OCI-LY7 (cell line): ENCODE results near the gene STK26. TPM values are rescaled to one million over a fixed set of nuclear protein-coding genes. Genes with fewer than 3 reads are reported as not detected.

Experiments used
- BruUV-seq: library from RNA; stranded (reverse); fragments of 400-500 nt; replicated peaks from 2 replicates; lab custom pipeline; 2021; lab: Mats Ljungman, UMichigan
- CTCF ChIA-PET: fragments of 300-600 bp; sonication (Branson Sonifier 250); formaldehyde crosslinking; loops from one replicate; lab custom pipeline; 2022; ENCODE audit warnings: antibody characterized with exemption; ENCODE audit not compliant: unreplicated experiment; lab: Charles Lee
- POLR2A ChIA-PET: fragments of 300-600 bp; sonication (Branson Sonifier 250); formaldehyde crosslinking; loops from one replicate; lab custom pipeline; 2022; ENCODE audit warnings: antibody characterized with exemption; lab: Charles Lee
- DNase-seq: peaks from one replicate; pipeline ENCODE4 v3.0.0-alpha.2; 2015; ENCODE audit warnings: low spot score
- H2AFZ ChIP-seq: fragments of 200-600 bp; sonication (generic), shearing (Covaris generic); 2 replicates; pipeline ENCODE4 v1.6.1; 2014; ENCODE audit warnings: mild to moderate bottlenecking, antibody characterized with exemption, low read length, moderate library complexity
- H3K27ac ChIP-seq: fragments of 200-600 bp; sonication (generic); 2 replicates; pipeline ENCODE4 v1.5.1; 2014; ENCODE audit warnings: mixed run types, low read depth, mild to moderate bottlenecking, moderate library complexity, low read length, inconsistent platforms; ENCODE audit not compliant: poor library complexity, severe bottlenecking
- H3K36me3 ChIP-seq: fragments of 200-600 bp; sonication (generic); 2 replicates; pipeline ENCODE4 v1.6.1; 2014; ENCODE audit warnings: mild to moderate bottlenecking, antibody characterized with exemption, low read length, moderate library complexity, mixed read lengths; ENCODE audit not compliant: insufficient read depth
- H3K4me1 ChIP-seq: fragments of 200-600 bp; sonication (generic); 2 replicates; pipeline ENCODE4 v1.5.1; 2014; ENCODE audit warnings: mild to moderate bottlenecking, low read length; ENCODE audit not compliant: insufficient read depth, poor library complexity, severe bottlenecking
- H3K4me2 ChIP-seq: fragments of 200-600 bp; sonication (generic); 2 replicates; pipeline ENCODE4 v1.6.1; 2014; ENCODE audit warnings: mild to moderate bottlenecking, low read length
- H3K4me3 ChIP-seq: fragments of 200-600 bp; sonication (generic); 2 replicates; pipeline ENCODE4 v1.5.1; 2014; ENCODE audit warnings: mild to moderate bottlenecking, low read depth, low read length; ENCODE audit not compliant: poor library complexity, severe bottlenecking
- H3K79me2 ChIP-seq: fragments of 200-600 bp; sonication (generic); 2 replicates; pipeline ENCODE4 v1.6.1; 2016; ENCODE audit warnings: low read depth, mild to moderate bottlenecking, low read length, moderate library complexity, mixed read lengths; ENCODE audit not compliant: insufficient read depth
- H3K9me2 ChIP-seq: fragments of 200-600 bp; sonication (generic); 2 replicates; pipeline ENCODE4 v1.6.1; 2016; ENCODE audit warnings: mild to moderate bottlenecking, low read length, mixed read lengths; ENCODE audit not compliant: insufficient read depth
- H3K9me3 ChIP-seq: fragments of 200-600 bp; sonication (generic); 2 replicates; pipeline ENCODE4 v1.6.1; 2014; ENCODE audit warnings: mild to moderate bottlenecking, mixed run types, low read length, mixed read lengths
- H4K20me1 ChIP-seq: fragments of 200-600 bp; sonication (generic); 2 replicates; pipeline ENCODE4 v1.6.1; 2014; ENCODE audit warnings: mild to moderate bottlenecking, antibody characterized with exemption, low read length, moderate library complexity, mixed read lengths; ENCODE audit not compliant: insufficient read depth
- CTCF ChIP-seq: fragments of 200-600 bp; sonication (generic); conservative IDR thresholded peaks from 2 replicates; pipeline ENCODE4 v1.5.1; 2014; ENCODE audit warnings: mild to moderate bottlenecking, antibody characterized with exemption, low read length, moderate library complexity, mixed read lengths
- EZH2phosphoT487 ChIP-seq: fragments of 200-600 bp; sonication (generic); IDR thresholded peaks from 2 replicates; pipeline ENCODE4 v1.6.1; 2018; ENCODE audit warnings: low read depth, borderline replicate concordance, mild to moderate bottlenecking, mixed run types, antibody characterized with exemption, low read length, moderate library complexity, mixed read lengths
- intact Hi-C: fragments of 100-400 bp; cut with micrococcal nuclease; formaldehyde crosslinking; loops from one replicate; pipeline ENCODE4 v1.10.0; 2022; ENCODE audit not compliant: unreplicated experiment
- total RNA-seq, 2 experiments: library from RNA; depleted of rRNA in 1 of 2; stranded (reverse); fragments of >200 nt in 1 of 2; shearing (Covaris generic) in 1 of 2; gene quantifications; 2 replicates each; pipeline ENCODE4 v1.2.3, GENCODE V29; 2014 to 2022

Gene STK26
- total RNA-seq, 2 experiments from 2014 or later = 28.6 to 28.8 TPM

GRCh38 chrX:132115792-132116191, 92.7 kb downstream of the STK26 start:
- intact Hi-C loops = no loop called here
- no TSS peak for BruUV-seq
- Histone ChIP-seq H3K9me3 (no peaks in the 10 kb centered on the region), H3K27ac (no peak overlapping the region), H3K79me2 (no peaks in the 10 kb centered on the region), H4K20me1 (no peaks in the 10 kb centered on the region), H3K4me3 (no peak overlapping the region), H3K4me1 (no peaks in the 10 kb centered on the region), H3K9me2 (no peaks in the 10 kb centered on the region), H3K36me3 (no peaks in the 10 kb centered on the region), H2AFZ (no peak overlapping the region), H3K4me2 (no peak overlapping the region)
- POLR2A ChIA-PET = no interaction called here
- CTCF ChIA-PET = no interaction called here
- DNase-seq = no peak
- TF ChIP-seq EZH2phosphoT487 (no peak), CTCF (no peak)

- ChIA-PET CTCF (no interaction called here), POLR2A (no interaction called here)
- intact Hi-C loops = no loop called here
- Histone ChIP-seq H2AFZ (no peak overlapping the region), H3K79me2 (no peaks in the 10 kb centered on the region), H4K20me1 (no peaks in the 10 kb centered on the region), H3K9me3 (no peaks in the 10 kb centered on the region), H3K4me3 (no peak overlapping the region), H3K36me3 (no peaks in the 10 kb centered on the region), H3K4me1 (no peaks in the 10 kb centered on the region), H3K9me2 (no peaks in the 10 kb centered on the region), H3K4me2 (no peak overlapping the region), H3K27ac (no peak overlapping the region)
- DNase-seq = no peak
- no TSS peak for BruUV-seq
- TF ChIP-seq EZH2phosphoT487 (no peak), CTCF (no peak)
These were observed 95.3 kb downstream of the STK26 start for GRCh38 chrX:132118358-132118757.

GRCh38 chrX:132119283-132119682, 96.2 kb downstream of the STK26 start:
- Histone ChIP-seq H3K79me2 (no peaks in the 10 kb centered on the region), H3K9me3 (no peaks in the 10 kb centered on the region), H3K4me1 (no peaks in the 10 kb centered on the region), H4K20me1 (no peaks in the 10 kb centered on the region), H2AFZ (no peak overlapping the region), H3K4me3 (no peak overlapping the region), H3K36me3 (no peaks in the 10 kb centered on the region), H3K9me2 (no peaks in the 10 kb centered on the region), H3K27ac (no peak overlapping the region), H3K4me2 (no peak overlapping the region)
- ChIA-PET CTCF (no interaction called here), POLR2A (no interaction called here)
- intact Hi-C loops = no loop called here
- DNase-seq = no peak
- TF ChIP-seq EZH2phosphoT487 = no peak
- BruUV-seq = no TSS peak
